Measurements from ENCODE around the gene WNT3. TPM values are rescaled to one million over a fixed set of nuclear protein-coding genes. Genes with fewer than 3 reads are reported as not detected.

WNT3 gene
- total RNA-seq, 1 experiment from 2014 or later, result 5.5 TPM

DNA sequence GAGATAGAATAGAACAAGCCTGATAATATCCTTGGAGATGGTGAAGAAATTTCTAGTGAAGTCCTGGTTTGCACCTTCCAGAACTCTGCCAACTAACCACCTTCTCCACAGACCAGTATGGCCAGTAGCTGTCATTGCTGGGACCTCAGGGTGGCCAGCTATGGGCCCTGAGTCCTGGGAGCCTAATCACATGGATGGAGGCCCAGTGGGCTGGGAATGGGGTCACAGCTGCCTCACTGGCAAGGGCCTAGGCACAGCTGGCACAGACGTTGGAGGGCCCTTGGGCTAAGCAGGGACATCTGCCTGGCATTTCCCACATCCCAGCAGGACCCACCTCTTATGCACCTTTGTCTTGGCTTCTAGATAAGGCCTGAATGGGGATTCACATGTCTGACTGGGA, 7.6 kb upstream of the WNT3 start:
- intact Hi-C loops (cut with micrococcal nuclease), result no loop called here
- Histone ChIP-seq H3K9ac (ENCODE audit: low read length) (no peak overlapping the region), H3K9me2 (ENCODE audit: insufficient read depth) (no peaks in the 10 kb centered on the region), H3K36me3 (ENCODE audit: control insufficient read depth in 1 of 2, insufficient read depth in 2 of 2, low read length in 2 of 2) (no peaks in the 10 kb centered on the region), H3K9me3 (ENCODE audit: control insufficient read depth in 1 of 2, insufficient read depth in 1 of 2, low read depth in 1 of 2, low read length in 2 of 2) (no peaks in the 10 kb centered on the region), H3K4me1 (ENCODE audit: control insufficient read depth in 1 of 2, insufficient read depth in 2 of 2, low read length in 2 of 2) (peaks cover 4 to 13% of the 10 kb centered on the region in 2 experiments; a peak in 3 of 4 replicates), H3K27me3 (ENCODE audit: insufficient read depth, low read length) (no peaks in the 10 kb centered on the region), H2AFZ (ENCODE audit: low read depth, low read length, poor library complexity, severe bottlenecking) (no peak overlapping the region), H3K79me2 (ENCODE audit: insufficient read depth, low read length) (no peaks in the 10 kb centered on the region), H3K27ac (ENCODE audit: low read depth, low read length) (no peak overlapping the region), H4K20me1 (ENCODE audit: insufficient read depth) (no peaks in the 10 kb centered on the region), H3K4me2 (ENCODE audit: low read length) (no peak overlapping the region), H3K4me3 (replicated peaks in 1 of 2; ENCODE audit: low read depth in 1 of 2, low read length in 2 of 2) (no peak overlapping the region)
- no TSS peak for BruUV-seq (replicated peaks)
- POLR2A ChIA-PET, result no interaction called here
- ATAC-seq, result no peak
- DNase-seq (ENCODE audit: low read depth, low spot score), result no peak
- TF ChIP-seq EZH2phosphoT487 (IDR thresholded peaks at IDR 0.05; ENCODE audit: borderline replicate concordance) (no peak), ZFX (IDR thresholded peaks at IDR 0.05) (no peak), ELF1 (IDR thresholded peaks at IDR 0.05; ENCODE audit: borderline replicate concordance, low read depth) (no peak), JUND (IDR thresholded peaks at IDR 0.05) (no peak), CBX3 (IDR thresholded peaks at IDR 0.05; ENCODE audit: low read depth) (no peak), YY1 (IDR thresholded peaks at IDR 0.05; ENCODE audit: extremely low read depth, insufficient replicate concordance, low read depth, low read length) (no peak), SP1 (IDR thresholded peaks at IDR 0.05; ENCODE audit: low read depth) (no peak), POLR2A (IDR thresholded peaks at IDR 0.05; ENCODE audit: borderline replicate concordance, extremely low read depth, insufficient read depth, insufficient read length) (no peak), SRF (IDR thresholded peaks at IDR 0.05; ENCODE audit: low read depth) (no peak), CEBPB (IDR thresholded peaks at IDR 0.05; ENCODE audit: low read depth) (no peak), EGR1 (IDR thresholded peaks at IDR 0.05; ENCODE audit: low read depth) (no peak), FOSL1 (IDR thresholded peaks at IDR 0.05; ENCODE audit: low read depth) (no peak), RAD21 (IDR thresholded peaks at IDR 0.05; ENCODE audit: low read depth) (no peak)
- TF ChIP-seq, protein P1, sequence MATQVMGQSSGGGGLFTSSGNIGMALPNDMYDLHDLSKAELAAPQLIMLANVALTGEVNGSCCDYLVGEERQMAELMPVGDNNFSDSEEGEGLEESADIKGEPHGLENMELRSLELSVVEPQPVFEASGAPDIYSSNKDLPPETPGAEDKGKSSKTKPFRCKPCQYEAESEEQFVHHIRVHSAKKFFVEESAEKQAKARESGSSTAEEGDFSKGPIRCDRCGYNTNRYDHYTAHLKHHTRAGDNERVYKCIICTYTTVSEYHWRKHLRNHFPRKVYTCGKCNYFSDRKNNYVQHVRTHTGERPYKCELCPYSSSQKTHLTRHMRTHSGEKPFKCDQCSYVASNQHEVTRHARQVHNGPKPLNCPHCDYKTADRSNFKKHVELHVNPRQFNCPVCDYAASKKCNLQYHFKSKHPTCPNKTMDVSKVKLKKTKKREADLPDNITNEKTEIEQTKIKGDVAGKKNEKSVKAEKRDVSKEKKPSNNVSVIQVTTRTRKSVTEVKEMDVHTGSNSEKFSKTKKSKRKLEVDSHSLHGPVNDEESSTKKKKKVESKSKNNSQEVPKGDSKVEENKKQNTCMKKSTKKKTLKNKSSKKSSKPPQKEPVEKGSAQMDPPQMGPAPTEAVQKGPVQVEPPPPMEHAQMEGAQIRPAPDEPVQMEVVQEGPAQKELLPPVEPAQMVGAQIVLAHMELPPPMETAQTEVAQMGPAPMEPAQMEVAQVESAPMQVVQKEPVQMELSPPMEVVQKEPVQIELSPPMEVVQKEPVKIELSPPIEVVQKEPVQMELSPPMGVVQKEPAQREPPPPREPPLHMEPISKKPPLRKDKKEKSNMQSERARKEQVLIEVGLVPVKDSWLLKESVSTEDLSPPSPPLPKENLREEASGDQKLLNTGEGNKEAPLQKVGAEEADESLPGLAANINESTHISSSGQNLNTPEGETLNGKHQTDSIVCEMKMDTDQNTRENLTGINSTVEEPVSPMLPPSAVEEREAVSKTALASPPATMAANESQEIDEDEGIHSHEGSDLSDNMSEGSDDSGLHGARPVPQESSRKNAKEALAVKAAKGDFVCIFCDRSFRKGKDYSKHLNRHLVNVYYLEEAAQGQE (IDR thresholded peaks at IDR 0.05; ENCODE audit: low read depth), result no peak
- TF ChIP-seq, protein P2, sequence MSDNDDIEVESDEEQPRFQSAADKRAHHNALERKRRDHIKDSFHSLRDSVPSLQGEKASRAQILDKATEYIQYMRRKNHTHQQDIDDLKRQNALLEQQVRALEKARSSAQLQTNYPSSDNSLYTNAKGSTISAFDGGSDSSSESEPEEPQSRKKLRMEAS (IDR thresholded peaks at IDR 0.05), result no peak
- TF ChIP-seq, protein P3, sequence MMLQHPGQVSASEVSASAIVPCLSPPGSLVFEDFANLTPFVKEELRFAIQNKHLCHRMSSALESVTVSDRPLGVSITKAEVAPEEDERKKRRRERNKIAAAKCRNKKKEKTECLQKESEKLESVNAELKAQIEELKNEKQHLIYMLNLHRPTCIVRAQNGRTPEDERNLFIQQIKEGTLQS (IDR thresholded peaks at IDR 0.05), result no peak
- TF ChIP-seq, protein P4, sequence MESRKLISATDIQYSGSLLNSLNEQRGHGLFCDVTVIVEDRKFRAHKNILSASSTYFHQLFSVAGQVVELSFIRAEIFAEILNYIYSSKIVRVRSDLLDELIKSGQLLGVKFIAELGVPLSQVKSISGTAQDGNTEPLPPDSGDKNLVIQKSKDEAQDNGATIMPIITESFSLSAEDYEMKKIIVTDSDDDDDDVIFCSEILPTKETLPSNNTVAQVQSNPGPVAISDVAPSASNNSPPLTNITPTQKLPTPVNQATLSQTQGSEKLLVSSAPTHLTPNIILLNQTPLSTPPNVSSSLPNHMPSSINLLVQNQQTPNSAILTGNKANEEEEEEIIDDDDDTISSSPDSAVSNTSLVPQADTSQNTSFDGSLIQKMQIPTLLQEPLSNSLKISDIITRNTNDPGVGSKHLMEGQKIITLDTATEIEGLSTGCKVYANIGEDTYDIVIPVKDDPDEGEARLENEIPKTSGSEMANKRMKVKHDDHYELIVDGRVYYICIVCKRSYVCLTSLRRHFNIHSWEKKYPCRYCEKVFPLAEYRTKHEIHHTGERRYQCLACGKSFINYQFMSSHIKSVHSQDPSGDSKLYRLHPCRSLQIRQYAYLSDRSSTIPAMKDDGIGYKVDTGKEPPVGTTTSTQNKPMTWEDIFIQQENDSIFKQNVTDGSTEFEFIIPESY (IDR thresholded peaks at IDR 0.05; ENCODE audit: extremely low read depth, insufficient replicate concordance, low read length), result no peak
- RAD21 ChIA-PET (ENCODE audit: low non-redundant PET in 1 of 2, low total read pairs in 2 of 2, uncharacterized antibody in 2 of 2, unreplicated experiment in 2 of 2), result no interaction called here
- CTCF ChIA-PET, result interaction anchor here (0.7 to 1.4 kb wide), 2 partner anchors 10 to 694 kb away, joined by 3 to 9 read pairs; no protein-coding TSS in a partner anchor

All from HCT116 (cell line).